Mesendoderm (in vitro differentiated cells): Measurements from ENCODE around the gene ZNF618.

Experiments
- DNase-seq: peaks from one replicate; pipeline ENCODE4 v3.0.0; 2013
- H2AK5ac ChIP-seq: 2 replicates; pipeline ENCODE4 v1.6.1; 2013; ENCODE audit warnings: low read length, inconsistent platforms
- H2BK120ac ChIP-seq: 2 replicates; pipeline ENCODE4 v1.6.1; 2013; ENCODE audit warnings: low read depth, mild to moderate bottlenecking, low read length, moderate library complexity, mixed read lengths
- H2BK15ac ChIP-seq: replicated peaks from 2 replicates; pipeline ENCODE4 v1.6.1; 2013; ENCODE audit warnings: low read depth, mild to moderate bottlenecking, moderate library complexity
- H2BK5ac ChIP-seq: 2 replicates; pipeline ENCODE4 v1.6.1; 2013; ENCODE audit warnings: low read length, inconsistent platforms
- H3K18ac ChIP-seq: 2 replicates; pipeline ENCODE4 v1.6.1; 2013; ENCODE audit warnings: mild to moderate bottlenecking, low read length, mixed read lengths
- H3K23ac ChIP-seq: one replicate; pipeline ENCODE4 v1.6.1; 2013; ENCODE audit warnings: low read length
- H3K27ac ChIP-seq: 2 replicates; pipeline ENCODE4 v1.5.1; 2013; ENCODE audit warnings: low read depth, mild to moderate bottlenecking, inconsistent platforms, low read length, moderate library complexity
- H3K27me3 ChIP-seq: 2 replicates; pipeline ENCODE4 v1.6.1; 2013; ENCODE audit warnings: low read length, control low read depth, mild to moderate bottlenecking, inconsistent platforms; ENCODE audit not compliant: insufficient read depth, poor library complexity
- H3K36me3 ChIP-seq: 2 replicates; pipeline ENCODE4 v1.6.1; 2013; ENCODE audit warnings: low read length, inconsistent platforms; ENCODE audit not compliant: control insufficient read depth, insufficient read depth
- H3K4ac ChIP-seq: one replicate; pipeline ENCODE4 v1.6.1; 2013; ENCODE audit warnings: low read depth, mild to moderate bottlenecking, low read length, moderate library complexity
- H3K4me1 ChIP-seq: 2 replicates; pipeline ENCODE4 v1.6.1; 2013; ENCODE audit warnings: low read depth, low read length, inconsistent platforms; ENCODE audit not compliant: control insufficient read depth
- H3K4me2 ChIP-seq: 2 replicates; pipeline ENCODE4 v1.6.1; 2013; ENCODE audit warnings: low read length
- H3K4me3 ChIP-seq: 2 replicates; pipeline ENCODE4 v1.5.1; 2013; ENCODE audit warnings: mild to moderate bottlenecking, low read length
- H3K56ac ChIP-seq: one replicate; pipeline ENCODE4 v1.6.1; 2013; ENCODE audit warnings: low read length
- H3K79me1 ChIP-seq: 2 replicates; pipeline ENCODE4 v1.6.1; 2013; ENCODE audit warnings: low read length, inconsistent platforms
- H3K79me2 ChIP-seq: 2 replicates; pipeline ENCODE4 v1.6.1; 2013; ENCODE audit warnings: mild to moderate bottlenecking, low read length; ENCODE audit not compliant: control insufficient read depth, insufficient read depth
- H3K9ac ChIP-seq: 2 replicates; pipeline ENCODE4 v1.6.1; 2013; ENCODE audit warnings: low read length, inconsistent platforms
- H4K5ac ChIP-seq: one replicate; pipeline ENCODE4 v1.6.1; 2013; ENCODE audit warnings: low read length
- H4K8ac ChIP-seq: one replicate; pipeline ENCODE4 v1.6.1; 2013; ENCODE audit warnings: low read depth, mild to moderate bottlenecking, control low read depth, low read length, moderate library complexity
- WGBS: extraction: QIAGEN DNeasy Blood & Tissue Kit; methylation state at CpG from one replicate; pipeline ENCODE4 v1.1.7; 2013; ENCODE audit warnings: low lambda C conversion rate, missing lambda C conversion rate; ENCODE audit not compliant: insufficient coverage; ENCODE audit errors: extremely low coverage; 5-methylcytosine and 5-hydroxymethylcytosine counted together

ZNF618 gene

DNA sequence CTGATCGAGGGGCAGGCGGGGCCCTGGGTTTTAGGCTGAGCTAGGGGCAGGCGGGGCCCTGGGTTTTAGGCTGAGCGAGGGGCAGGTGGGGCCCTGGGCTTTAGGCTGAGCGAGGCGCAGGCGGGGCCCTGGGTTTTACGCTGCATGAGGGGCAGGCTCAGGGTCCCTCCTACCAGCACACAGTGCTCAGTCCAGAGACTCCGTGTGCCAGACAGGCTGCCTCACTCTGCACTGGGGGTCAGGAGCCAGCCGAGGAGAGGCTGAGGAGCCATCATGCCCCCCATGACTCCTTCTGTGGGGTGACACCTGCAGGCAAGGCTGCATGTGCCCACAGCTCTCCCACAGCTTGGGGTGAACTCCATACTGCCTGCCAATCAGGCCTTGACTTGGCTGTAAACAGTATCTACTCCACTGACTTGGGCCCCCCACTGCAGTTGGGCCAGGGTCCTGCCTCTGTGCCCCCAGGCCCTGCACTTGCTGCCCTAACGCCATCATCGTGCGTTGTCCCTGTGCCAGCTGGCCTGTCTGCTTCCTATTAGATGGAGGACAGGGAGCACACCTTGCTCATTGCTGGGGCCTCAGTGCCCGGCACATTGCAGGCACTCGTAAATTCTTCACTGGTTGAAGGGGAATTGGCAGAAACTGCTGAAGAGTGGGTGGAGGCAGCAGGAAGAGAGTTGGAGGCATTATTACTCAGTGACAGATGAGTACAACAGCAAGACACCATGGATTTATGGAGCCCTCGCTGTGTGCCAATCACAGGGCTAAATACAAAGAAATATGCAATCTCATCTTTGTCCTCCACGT is 123.3 kb downstream of the ZNF618 start:
- no peak for DNase-seq
- no peaks in the 10 kb centered on the region for H3K4me1 ChIP-seq
- H3K4me3 ChIP-seq, result no peak overlapping the region
- no peak overlapping the region for H3K4me2 ChIP-seq
- no peak overlapping the region for H2AK5ac ChIP-seq
- no peak overlapping the region for H3K9ac ChIP-seq
- H3K18ac ChIP-seq, result no peak overlapping the region
- H2BK15ac ChIP-seq, result no peak overlapping the region
- H3K56ac ChIP-seq, result no peak overlapping the region
- H3K23ac ChIP-seq, result no peak overlapping the region
- H3K27ac ChIP-seq, result no peak overlapping the region
- no peak overlapping the region for H4K8ac ChIP-seq
- no peaks in the 10 kb centered on the region for H3K27me3 ChIP-seq
- no peaks in the 10 kb centered on the region for H3K36me3 ChIP-seq
- no peaks in the 10 kb centered on the region for H3K79me1 ChIP-seq
- H3K79me2 ChIP-seq, result no peaks in the 10 kb centered on the region
- no peak overlapping the region for H2BK5ac ChIP-seq
- no peak overlapping the region for H2BK120ac ChIP-seq
- H3K4ac ChIP-seq, result no peak overlapping the region
- WGBS, result no CpG with 5 or more reads among the region's 17 CpGs
- H4K5ac ChIP-seq, result no peak overlapping the region

DNA sequence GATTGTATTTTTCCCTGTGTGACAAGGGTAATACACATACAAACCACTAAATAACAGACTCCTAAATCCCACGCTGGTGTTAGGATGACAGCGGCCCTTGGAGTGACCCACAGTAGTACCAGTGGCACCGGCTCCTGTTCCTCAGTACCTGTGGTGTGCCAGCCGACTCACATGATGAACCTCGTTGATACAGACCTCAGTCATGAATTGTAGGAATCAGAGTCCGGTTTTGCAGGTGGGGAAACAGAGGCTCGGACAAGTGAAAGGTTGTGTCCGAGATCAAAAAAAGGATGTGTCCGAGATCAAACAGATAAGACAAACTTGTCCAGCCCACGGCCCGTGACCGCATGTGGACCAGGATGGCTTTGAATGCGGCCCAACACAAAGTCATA is 124.0 kb downstream of the ZNF618 start:
- no peak overlapping the region for H4K8ac ChIP-seq
- DNase-seq, result no peak
- H3K27ac ChIP-seq, result no peak overlapping the region
- H2BK120ac ChIP-seq, result no peak overlapping the region
- no peak overlapping the region for H3K9ac ChIP-seq
- no peaks in the 10 kb centered on the region for H3K79me1 ChIP-seq
- H3K4ac ChIP-seq, result no peak overlapping the region
- no peak overlapping the region for H2BK5ac ChIP-seq
- no peak overlapping the region for H2AK5ac ChIP-seq
- no peak overlapping the region for H3K4me3 ChIP-seq
- no peaks in the 10 kb centered on the region for H3K36me3 ChIP-seq
- H3K18ac ChIP-seq, result no peak overlapping the region
- no peak overlapping the region for H4K5ac ChIP-seq
- no peak overlapping the region for H2BK15ac ChIP-seq
- no peak overlapping the region for H3K4me2 ChIP-seq
- H3K27me3 ChIP-seq, result no peaks in the 10 kb centered on the region
- H3K4me1 ChIP-seq, result no peaks in the 10 kb centered on the region
- H3K23ac ChIP-seq, result no peak overlapping the region
- H3K79me2 ChIP-seq, result no peaks in the 10 kb centered on the region
- WGBS, result no CpG with 5 or more reads among the region's 13 CpGs
- H3K56ac ChIP-seq, result no peak overlapping the region

DNA sequence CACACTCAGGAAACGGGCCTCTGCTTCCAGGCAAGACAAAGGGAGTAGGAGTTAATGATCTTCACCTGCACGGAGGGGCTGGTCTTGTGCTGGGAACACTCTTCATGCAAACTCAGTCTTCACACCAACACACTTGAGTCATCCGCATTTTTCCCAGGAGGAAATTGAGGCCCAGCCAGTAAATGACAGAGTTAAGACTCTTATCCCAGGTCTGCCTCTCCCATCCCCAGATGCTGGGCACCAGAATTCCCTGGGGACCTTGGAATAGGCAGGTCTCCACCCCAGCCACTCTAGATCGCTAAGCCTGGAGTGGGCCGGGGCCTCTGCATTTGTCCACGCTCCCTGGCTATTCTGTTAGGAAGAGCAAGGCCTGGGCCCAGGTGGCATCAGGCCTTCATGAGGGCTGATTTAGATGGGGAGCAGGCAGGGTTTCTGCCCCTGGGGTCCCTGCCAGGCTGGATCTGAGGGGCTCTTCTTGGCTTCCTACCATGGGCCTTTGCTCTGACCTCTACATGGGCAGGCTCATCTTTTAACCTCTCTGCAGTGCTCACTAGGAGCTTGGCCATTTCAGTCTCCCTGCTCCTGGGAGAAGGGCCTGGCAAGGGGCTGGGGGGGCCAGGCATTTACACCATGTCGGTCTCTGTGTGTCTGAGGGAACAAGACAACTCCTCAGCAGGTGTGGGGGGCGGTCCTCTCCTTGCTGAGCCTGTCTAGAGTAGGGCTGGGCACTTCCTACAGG is 124.7 kb downstream of the ZNF618 start:
- WGBS, result no CpG with 5 or more reads among the region's 8 CpGs
- peak; percentile 7 for DNase-seq
- no peaks in the 10 kb centered on the region for H3K79me2 ChIP-seq
- H2BK120ac ChIP-seq, result no peak overlapping the region
- H2BK5ac ChIP-seq, result no peak overlapping the region
- no peak overlapping the region for H3K4ac ChIP-seq
- H3K36me3 ChIP-seq, result peaks cover 2% of the 10 kb centered on the region
- H3K18ac ChIP-seq, result no peak overlapping the region
- no peak overlapping the region for H2AK5ac ChIP-seq
- no peak overlapping the region for H3K4me3 ChIP-seq
- H2BK15ac ChIP-seq, result no peak overlapping the region
- H3K79me1 ChIP-seq, result no peaks in the 10 kb centered on the region
- H3K56ac ChIP-seq, result no peak overlapping the region
- no peaks in the 10 kb centered on the region for H3K4me1 ChIP-seq
- H4K8ac ChIP-seq, result no peak overlapping the region
- H3K27ac ChIP-seq, result no peak overlapping the region
- no peak overlapping the region for H4K5ac ChIP-seq
- H3K4me2 ChIP-seq, result no peak overlapping the region
- H3K27me3 ChIP-seq, result no peaks in the 10 kb centered on the region
- H3K9ac ChIP-seq, result no peak overlapping the region
- no peak overlapping the region for H3K23ac ChIP-seq

DNA sequence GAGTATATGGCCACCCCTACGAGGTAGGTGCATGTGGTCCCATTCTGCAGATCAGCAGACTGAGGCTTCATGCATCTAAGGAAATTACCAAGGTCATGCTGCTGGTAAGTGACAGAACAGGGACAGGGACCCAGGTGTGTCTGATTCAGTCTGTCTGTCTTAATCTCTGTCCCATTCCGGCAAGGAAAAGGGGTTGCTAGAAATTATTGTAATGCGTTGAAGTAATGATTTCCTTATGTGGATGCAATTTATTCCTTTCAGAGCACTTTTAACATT is 125.2 kb downstream of the ZNF618 start:
- Histone ChIP-seq H2BK5ac (no peak overlapping the region), H3K79me2 (no peaks in the 10 kb centered on the region), H3K18ac (no peak overlapping the region), H3K56ac (no peak overlapping the region), H3K4me2 (no peak overlapping the region), H3K23ac (no peak overlapping the region), H2AK5ac (no peak overlapping the region), H3K36me3 (peaks cover 2% of the 10 kb centered on the region), H3K79me1 (no peaks in the 10 kb centered on the region), H3K27ac (no peak overlapping the region), H3K4me3 (no peak overlapping the region), H3K9ac (no peak overlapping the region), H3K27me3 (no peaks in the 10 kb centered on the region), H3K4me1 (no peaks in the 10 kb centered on the region), H3K4ac (no peak overlapping the region), H2BK15ac (no peak overlapping the region), H4K5ac (no peak overlapping the region), H2BK120ac (no peak overlapping the region), H4K8ac (no peak overlapping the region)
- DNase-seq, result no peak
- WGBS, result no CpG with 5 or more reads among the region's 3 CpGs

DNA sequence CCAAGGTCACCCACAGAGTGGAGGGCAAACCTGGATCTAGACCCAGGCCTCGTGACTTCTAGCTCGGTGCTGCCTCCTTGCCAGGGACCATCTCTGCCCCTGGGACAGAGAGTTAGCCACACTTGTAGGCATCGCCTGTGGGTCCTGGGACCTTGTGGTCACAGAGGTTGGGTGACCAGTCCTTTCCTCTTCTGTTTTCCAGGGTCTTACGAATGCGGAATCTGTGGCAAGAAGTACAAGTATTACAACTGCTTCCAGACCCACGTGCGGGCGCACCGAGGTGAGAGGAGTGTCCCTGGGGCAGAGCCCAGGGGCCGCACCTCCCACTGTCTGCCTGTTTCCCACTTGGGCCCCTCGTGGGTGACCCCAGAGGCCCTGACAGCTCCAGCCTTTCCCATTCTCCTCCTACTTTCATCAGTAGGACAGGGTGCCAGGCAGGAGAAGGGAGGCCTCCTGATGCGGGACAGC is 125.7 kb downstream of the ZNF618 start:
- no peak overlapping the region for H3K23ac ChIP-seq
- no peak overlapping the region for H2BK15ac ChIP-seq
- no peak overlapping the region for H3K4me2 ChIP-seq
- H3K27me3 ChIP-seq, result no peaks in the 10 kb centered on the region
- DNase-seq, result no peak
- H3K27ac ChIP-seq, result no peak overlapping the region
- H3K9ac ChIP-seq, result no peak overlapping the region
- H2BK5ac ChIP-seq, result no peak overlapping the region
- H4K8ac ChIP-seq, result no peak overlapping the region
- no peak overlapping the region for H3K4me3 ChIP-seq
- H2BK120ac ChIP-seq, result no peak overlapping the region
- H3K4ac ChIP-seq, result no peak overlapping the region
- H3K79me2 ChIP-seq, result no peaks in the 10 kb centered on the region
- H4K5ac ChIP-seq, result no peak overlapping the region
- no CpG with 5 or more reads among the region's 12 CpGs for WGBS
- H3K4me1 ChIP-seq, result no peaks in the 10 kb centered on the region
- H3K79me1 ChIP-seq, result no peaks in the 10 kb centered on the region
- no peak overlapping the region for H3K18ac ChIP-seq
- no peak overlapping the region for H2AK5ac ChIP-seq
- peaks cover 3% of the 10 kb centered on the region for H3K36me3 ChIP-seq
- H3K56ac ChIP-seq, result no peak overlapping the region
